ENCODE results near the gene PBX1.

The PBX1 gene

GRCh38 chr1:164628772-164629171, 69.8 kb downstream of the PBX1 start:
- DNase-seq (ENCODE audit: low read depth), result no peak
- no peak for TF ChIP-seq CTCF (IDR thresholded peaks at IDR 0.05; ENCODE audit: control insufficient read depth, insufficient read depth, low read depth, low read length, missing control alignments)

GRCh38 chr1:164629971-164630370, 71.0 kb downstream of the PBX1 start:
- no peak for DNase-seq (ENCODE audit: low read depth)
- H3K4me3 ChIP-seq (ENCODE audit: control insufficient read depth, low read depth, low read length), result no peak overlapping the region
- TF ChIP-seq CTCF (IDR thresholded peaks at IDR 0.05; ENCODE audit: control insufficient read depth, insufficient read depth, low read depth, low read length, missing control alignments), result no peak

More at GRCh38 chr1:164628772-164629171, 69.8 kb downstream of the PBX1 start:
- H3K4me3 ChIP-seq (ENCODE audit: control insufficient read depth, low read depth, low read length), result no peak overlapping the region

GRCh38 chr1:164630626-164631396, 71.8 kb downstream of the PBX1 start:
- DNase-seq (ENCODE audit: low read depth), result no peak
- no peak overlapping the region for H3K4me3 ChIP-seq (ENCODE audit: control insufficient read depth, low read depth, low read length)
- TF ChIP-seq CTCF (IDR thresholded peaks at IDR 0.05; ENCODE audit: control insufficient read depth, insufficient read depth, low read depth, low read length, missing control alignments), result no peak

- H3K4me3 ChIP-seq (ENCODE audit: control insufficient read depth, low read depth, low read length), result no peak overlapping the region
- no peak for DNase-seq (ENCODE audit: low read depth)
- no peak for TF ChIP-seq CTCF (IDR thresholded peaks at IDR 0.05; ENCODE audit: control insufficient read depth, insufficient read depth, low read depth, low read length, missing control alignments)
These were observed 72.8 kb downstream of the PBX1 start for GRCh38 chr1:164631751-164632150.

- H3K4me3 ChIP-seq (ENCODE audit: control insufficient read depth, low read depth, low read length), result no peak overlapping the region
- DNase-seq (ENCODE audit: low read depth), result no peak
- no peak for TF ChIP-seq CTCF (IDR thresholded peaks at IDR 0.05; ENCODE audit: control insufficient read depth, insufficient read depth, low read depth, low read length, missing control alignments)
These were observed 75.0 kb downstream of the PBX1 start for GRCh38 chr1:164633997-164634396.

GRCh38 chr1:164635059-164635802, 76.2 kb downstream of the PBX1 start:
- DNase-seq (ENCODE audit: low read depth), result no peak
- no peak for TF ChIP-seq CTCF (IDR thresholded peaks at IDR 0.05; ENCODE audit: control insufficient read depth, insufficient read depth, low read depth, low read length, missing control alignments)
- H3K4me3 ChIP-seq (ENCODE audit: control insufficient read depth, low read depth, low read length), result no peak overlapping the region
